Stimulated activated CD8-positive, alpha-beta memory T cell treated with anti-CD3 and anti-CD28 coated beads, Interleukin-4, amount 100 ng/mL, for 24 hours (primary cell): Measurements from ENCODE around the gene PCYT1A.
"Not testable (repeated sequence)": the region's sequence is repeated elsewhere in the genome, so short reads cannot be mapped to it uniquely, and the experiment has no call there.

Source experiments
- DNase-seq: peaks from one replicate; pipeline ENCODE4 v3.0.0-alpha.2; 2020; ENCODE audit warnings: low read depth

The PCYT1A gene

GRCh38 chr3:196287090-196287439 lies 461 bp downstream of the PCYT1A start:
- DNase-seq = peak; percentile 13

DNA sequence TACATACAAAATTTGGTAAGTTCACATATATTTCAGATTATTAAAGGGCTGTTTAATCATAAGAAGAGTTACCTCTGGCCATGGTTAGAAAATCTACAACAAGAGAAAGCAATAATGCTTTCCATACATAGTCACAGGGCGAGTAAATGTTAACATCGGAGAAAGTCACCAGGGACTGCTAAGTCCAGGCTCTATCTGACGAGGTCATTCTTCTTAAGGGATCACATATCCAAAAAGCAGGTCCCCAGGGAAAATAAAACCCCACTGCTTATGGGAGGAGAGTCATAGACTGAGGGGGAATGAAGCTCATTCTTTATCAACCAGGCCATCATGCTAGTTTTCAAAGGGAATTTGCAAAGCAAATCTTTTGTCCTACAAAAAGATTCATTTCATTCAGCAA lies 3.1 kb downstream of the PCYT1A start:
- no peak for DNase-seq

DNA sequence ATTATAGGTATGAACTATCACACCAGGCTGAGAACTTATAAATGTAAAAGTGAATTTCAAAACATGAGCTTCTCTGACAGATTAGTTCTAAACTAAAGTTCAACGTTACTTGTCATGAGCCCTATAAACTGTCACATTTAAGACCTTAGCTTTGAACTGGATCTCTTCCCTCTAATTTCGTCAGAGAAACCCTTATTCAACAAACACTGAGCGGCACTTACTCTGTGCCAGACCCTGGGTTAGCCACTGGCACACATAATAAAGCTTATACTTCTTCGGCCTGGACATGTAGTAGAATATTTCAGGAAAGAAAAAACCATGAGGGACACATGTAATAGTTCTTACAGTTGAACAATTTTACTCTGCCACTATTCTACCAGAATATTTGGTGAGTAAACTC lies 5.6 kb downstream of the PCYT1A start:
- no peak for DNase-seq

DNA sequence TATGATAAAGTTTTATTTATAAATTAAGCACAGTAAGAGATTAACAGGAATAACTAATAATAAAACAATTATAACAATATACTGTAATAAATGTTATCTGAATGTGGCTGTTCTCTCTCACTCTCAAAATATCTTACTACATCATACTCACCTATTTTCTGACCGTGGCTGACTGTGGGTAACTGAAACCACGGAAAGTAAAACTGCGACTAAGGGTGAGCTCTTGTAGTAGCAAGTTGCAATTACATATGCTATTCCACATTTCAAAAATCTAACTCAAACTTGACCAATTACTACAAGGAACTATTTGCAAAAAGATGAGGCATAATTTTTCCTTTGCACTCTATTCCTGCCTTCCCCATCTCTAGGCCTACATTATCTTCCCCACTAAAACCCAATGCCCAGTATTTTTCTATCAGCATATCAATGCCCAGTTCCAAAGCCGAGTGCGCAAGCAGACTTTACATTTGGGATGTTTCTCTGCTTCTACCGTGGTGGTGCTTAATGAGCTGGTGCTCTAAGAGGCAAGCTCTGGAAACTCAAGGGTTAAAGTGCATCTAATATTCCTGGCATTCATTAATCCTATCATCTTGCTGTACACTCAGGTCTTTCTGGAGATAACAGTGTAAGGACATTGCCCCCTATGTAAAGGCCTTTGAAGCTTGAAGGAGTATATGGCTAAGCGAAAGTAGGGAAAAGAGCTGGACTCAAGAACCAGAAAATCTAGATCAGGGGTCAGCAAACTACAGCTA lies 6.7 kb downstream of the PCYT1A start:
- DNase-seq = no peak

DNA sequence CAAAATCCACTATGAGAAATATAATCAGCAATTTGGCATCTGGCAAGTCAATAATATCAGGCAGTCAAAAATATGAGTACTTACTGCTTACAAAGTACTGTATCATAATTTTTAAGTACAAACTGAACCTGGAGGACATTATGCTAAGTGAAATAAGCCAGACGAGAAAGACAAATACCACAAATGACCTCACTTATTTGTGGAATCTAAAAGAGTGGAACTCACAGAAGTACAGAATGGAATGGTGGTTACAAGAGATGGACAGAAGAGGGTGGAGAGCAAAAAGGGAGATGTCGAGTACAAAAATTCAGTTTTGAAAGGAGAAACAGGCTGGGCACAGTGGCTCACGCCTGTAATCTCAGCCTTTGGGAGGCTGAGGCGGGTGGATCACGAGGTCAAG lies 12.4 kb downstream of the PCYT1A start:
- no peak for DNase-seq

DNA sequence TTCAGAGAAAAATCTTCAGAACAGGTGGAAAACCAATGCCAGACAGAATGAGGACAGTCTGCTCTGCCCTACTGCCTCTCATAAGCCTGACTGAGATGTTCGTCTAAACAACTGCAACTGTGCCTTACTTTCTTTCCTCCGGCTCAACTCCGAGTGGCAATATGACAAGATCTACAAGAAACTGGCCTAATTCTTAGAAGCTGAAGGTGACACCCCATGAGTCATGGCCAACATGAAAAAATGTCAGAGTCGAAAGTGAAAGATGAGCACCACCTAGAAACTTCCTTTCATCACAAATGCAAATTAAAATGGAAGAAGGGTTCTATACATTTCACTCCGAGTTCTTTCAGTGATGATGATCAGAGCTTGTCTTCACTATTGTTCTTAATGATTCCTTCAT lies 12.9 kb downstream of the PCYT1A start:
- peak; percentile 27 for DNase-seq

DNA sequence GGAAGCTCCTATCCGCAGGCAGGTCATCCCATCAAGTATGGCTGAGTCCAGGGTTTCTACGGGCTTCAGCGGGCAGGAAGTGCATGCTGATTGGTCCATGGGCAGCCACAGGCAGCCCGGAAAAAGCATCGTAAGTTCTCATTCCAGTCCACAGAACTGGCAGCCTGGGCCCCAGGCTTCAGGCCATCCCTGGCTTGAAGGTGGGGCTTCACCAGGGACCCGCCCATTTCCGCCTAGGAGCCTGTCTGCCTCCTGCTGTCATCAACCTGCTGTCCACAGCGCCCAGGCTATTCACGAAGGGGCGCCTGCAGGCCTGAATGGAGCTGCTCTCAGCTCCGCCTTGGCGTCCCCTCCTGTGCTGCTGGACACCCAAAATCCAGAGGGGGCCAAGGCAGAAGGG lies 13.9 kb downstream of the PCYT1A start:
- no peak for DNase-seq

DNA sequence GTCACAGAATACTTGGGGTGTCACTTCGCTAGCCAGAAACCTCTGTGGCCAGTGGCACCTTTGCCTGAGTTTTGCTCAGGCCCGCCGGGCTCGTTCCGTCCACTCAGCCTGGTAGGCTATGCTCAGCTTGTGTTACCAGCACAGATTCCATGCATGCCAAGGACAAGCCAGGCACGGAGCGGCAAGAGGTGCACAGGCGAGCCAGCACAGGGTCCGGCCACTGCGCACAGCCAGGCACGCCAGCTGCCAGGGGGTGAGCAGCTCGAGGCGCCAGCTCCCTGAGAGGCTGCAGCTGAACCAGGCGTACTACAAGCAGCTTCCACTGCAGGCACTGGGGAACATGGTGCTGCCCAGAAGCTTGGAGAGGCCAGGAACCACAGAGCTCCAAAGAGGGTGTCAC lies 14.7 kb downstream of the PCYT1A start:
- no peak for DNase-seq

GRCh38 chr3:196270499-196270898 lies 17.0 kb downstream of the PCYT1A start:
- no peak for DNase-seq

DNA sequence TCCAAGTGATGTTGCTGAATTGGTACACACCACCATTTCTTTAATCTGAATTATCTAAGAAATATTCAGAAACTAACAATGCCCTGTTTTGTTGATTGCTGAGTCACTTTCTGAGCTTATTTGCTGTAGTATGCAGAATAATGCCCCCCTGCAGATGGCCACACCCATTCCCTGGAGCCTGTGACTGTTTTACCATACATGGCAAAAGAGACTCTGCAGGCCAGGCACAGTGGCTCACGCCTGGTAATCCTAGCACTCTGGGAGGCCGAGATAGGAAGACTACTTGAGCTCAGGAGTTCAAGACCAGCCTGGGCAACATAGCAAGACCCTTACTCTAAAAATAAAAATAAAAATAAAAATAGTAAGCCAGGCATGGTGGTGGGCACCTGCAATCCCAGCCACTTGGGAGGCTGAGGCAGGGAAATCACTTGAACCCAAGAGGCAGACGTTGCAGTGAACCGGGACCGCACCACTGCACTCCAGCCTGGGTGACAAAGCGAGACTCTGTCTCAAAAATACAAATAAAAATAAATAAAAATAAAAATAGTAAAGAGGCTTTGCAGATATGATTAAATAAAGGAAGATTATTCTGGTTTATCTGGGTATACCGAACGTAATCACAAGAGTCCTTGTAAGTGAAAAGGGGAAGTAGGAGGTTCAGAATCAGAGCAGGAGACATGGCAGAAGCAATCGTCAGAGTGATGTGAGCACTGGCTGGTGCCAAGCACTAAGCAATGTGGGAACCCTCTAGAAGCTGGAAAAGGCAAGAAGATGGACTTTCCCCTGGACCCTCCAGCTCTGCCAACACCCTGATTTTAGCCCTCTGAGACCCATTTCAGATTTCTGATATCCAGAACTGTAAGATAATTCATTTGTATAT lies 19.0 kb downstream of the PCYT1A start:
- DNase-seq = no peak

DNA sequence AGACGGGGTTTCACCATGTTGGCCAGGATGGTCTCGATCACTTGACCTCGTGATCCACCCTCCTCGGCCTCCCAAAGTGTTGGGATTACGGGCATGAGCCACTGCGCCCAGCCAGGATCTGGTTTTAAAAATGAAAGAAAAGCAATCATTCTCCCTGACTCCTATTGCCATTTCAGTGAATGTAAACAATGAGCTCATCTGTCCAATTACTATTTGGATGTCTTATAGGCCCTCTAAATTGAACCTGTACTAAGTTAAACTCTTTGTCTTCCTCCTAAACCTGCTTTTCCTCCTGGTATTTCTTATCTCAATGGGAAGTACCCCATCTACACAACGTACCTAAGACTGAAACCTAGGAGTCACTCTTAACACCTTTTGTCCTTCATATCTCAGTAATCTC lies 23.7 kb downstream of the PCYT1A start:
- no peak for DNase-seq

GRCh38 chr3:196260784-196261183 lies 26.7 kb downstream of the PCYT1A start:
- no peak for DNase-seq

DNA sequence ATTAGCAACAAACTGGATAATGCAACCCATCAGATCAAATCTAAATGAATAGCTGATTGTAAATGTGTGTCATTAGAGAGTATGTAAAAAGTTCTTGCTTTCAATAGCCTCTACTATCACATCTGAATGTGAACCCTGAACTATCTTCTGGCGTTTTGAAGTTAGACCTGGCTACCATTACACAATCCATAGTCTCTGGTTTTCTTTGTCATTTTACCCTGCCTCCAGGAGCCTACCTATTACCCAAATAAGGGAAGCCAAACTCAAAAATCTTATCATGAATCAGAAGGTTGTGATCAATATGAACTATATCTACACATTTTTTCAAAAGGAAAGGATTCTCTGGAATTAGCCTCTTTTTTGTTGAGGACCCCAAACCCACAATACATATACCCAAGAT lies 31.8 kb downstream of the PCYT1A start:
- no peak for DNase-seq

DNA sequence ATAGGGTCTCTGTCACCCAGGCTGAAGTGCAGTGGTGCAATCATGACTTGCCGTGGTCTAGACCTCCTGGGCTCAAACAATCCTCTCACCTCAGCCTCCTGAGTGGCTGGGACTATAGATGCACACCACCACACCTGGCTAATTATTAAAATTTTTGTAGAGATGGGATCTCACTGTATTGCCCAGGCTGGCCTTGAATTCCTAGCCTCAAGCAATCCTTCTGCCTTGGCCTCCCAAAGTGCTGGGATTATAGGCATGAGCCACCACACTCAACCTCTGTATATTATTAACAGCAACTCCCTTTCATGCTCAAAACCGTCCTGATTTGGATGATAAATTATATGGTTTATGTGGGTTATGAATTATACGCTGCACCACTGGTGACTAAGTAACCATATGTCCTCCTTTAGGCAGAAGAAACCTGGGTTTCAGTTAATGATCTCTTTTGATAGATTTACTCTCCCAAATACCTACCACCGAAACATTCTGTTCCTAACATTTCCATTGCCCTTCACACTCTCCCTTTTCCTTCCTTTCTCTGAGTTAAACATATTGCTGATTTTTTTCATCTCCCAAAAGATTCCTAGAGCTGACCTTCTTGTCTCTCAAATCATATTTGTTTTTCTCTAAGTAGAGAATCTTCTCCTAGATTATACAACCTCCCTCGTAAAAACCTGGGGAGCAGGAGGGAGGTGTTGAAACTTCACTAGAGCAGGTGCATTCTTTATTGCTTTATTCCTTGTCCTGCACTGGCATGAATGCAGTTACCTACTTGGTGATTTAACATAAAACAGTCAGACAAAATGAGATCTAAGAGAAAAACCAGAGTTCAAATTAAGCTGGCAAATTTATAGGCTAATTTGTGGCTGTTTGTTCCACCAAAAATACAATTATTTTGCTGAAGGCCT lies 32.9 kb downstream of the PCYT1A start:
- DNase-seq = no peak

GRCh38 chr3:196251918-196252317 lies 35.6 kb downstream of the PCYT1A start:
- no peak for DNase-seq

GRCh38 chr3:196246612-196247308 lies 40.8 kb downstream of the PCYT1A start:
- no peak for DNase-seq

DNA sequence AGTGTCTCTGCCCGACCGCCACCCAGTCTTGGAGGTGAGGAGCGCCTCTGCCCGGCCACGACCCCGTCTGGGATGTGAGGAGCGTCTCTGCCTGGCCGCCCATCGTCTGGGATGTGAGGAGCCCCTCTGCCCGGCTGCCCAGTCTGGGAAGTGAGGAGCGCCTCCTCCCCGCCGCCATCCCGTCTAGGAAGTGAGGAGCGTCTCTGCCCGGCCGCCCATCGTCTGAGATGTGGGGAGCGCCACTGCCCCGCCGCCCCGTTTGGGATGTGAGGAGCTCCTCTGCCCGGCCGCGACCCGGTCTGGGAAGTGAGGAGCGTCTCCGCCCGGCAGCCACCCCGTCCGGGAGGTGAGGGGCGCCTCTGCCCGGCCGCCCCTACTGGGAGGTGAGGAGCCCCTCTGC lies 43.4 kb downstream of the PCYT1A start:
- DNase-seq = not testable (repeated sequence)

GRCh38 chr3:196241704-196242103 lies 45.8 kb downstream of the PCYT1A start:
- no peak for DNase-seq

GRCh38 chr3:196240424-196240823 lies 47.1 kb downstream of the PCYT1A start:
- DNase-seq = no peak

DNA sequence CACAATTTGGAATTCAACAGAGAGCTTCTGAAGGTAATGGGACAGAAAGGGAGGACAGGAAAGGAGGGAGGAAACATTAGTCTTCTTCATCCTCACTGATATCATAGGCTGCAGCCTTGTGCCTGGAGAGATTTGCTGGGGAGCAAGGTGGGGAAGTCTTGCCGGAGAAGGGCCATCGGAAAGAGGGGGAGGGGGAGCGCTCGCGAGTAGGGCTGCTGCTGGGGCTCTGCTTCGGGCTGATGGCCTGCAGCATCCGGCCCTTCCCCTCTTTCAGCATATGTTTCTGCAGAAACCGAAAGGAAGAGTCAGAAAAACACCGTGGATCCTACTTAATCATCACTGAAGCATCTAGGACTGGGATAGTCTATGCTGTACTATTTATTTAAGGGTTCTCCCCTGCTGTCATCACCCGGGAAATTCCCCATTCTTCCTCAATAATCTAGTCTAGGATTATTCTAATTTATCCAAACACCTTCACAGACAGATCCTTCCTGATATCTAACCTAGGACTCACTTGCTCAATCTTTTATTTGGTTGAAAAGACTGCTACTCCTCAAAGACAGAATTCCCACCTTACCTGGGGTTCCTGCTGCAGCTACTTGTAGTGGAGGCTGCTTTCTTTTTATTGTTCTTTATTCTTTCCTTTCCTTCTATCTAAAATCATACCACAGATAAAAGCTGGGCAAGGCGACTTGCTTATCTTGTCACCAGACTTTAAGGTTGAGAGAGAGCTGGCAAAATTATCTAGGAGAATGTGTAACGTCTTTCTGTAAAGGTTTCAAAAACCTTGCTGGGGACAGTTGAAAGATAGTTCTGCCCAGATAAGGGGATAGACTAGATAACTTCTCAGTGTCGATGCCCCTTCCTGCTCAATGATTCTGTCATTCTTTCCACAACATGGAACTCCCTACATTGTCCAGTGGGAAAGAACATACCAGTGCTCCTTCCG lies 48.6 kb downstream of the PCYT1A start:
- DNase-seq = no peak

DNA sequence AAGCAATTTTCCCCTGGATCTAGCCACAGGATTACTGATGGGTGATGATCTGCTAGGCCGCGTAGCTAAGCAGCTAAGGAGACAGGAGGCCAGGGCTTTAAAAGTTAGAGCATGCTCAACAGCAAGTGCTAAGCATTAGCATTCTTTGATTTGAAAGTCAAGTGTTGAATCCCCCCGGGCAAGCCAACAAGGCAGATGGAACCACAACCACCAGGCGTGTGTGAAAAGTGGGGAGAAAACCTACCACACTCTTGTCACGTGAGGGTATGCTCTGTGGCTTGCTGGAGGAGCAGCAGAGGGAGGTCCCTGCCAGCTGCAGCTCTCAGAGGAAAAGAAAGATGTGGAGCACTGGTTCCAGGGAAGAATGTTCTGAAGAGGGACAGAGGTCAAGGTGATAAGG lies 50.3 kb downstream of the PCYT1A start:
- no peak for DNase-seq
